HG02571 (cell line): ENCODE results near the gene SMIM14.
"Not testable (repeated sequence)": the region's sequence is repeated elsewhere in the genome, so short reads cannot be mapped to it uniquely, and the experiment has no call there.

Source experiments
- ATAC-seq: cut with Tn5 transposase; IDR thresholded peaks from one replicate; pipeline ENCODE4 v1.9.1; 2021; ENCODE audit warnings: mild to moderate bottlenecking, moderate library complexity; ENCODE audit not compliant: unreplicated experiment

The SMIM14 gene

DNA sequence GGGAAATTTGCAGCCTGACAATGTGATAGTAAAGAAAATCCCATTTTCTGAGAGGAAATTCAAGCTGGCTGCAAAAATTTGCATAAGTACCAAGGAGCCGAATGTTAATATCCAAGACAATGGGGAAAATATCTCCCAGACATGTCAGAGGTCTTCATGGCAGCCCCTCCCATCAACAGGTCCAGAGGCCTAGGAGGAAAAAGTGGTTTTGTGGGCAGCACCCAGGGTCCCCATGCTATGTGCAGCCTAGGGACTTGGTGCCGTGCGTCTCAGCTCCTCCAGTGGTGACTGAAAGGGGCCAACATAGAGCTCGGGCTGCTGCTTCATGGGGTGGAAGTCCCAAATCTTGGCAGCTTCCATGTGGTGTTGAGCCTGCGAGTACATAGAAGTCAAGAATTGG lies 105.1 kb downstream of the SMIM14 start:
- ATAC-seq, result no peak

DNA sequence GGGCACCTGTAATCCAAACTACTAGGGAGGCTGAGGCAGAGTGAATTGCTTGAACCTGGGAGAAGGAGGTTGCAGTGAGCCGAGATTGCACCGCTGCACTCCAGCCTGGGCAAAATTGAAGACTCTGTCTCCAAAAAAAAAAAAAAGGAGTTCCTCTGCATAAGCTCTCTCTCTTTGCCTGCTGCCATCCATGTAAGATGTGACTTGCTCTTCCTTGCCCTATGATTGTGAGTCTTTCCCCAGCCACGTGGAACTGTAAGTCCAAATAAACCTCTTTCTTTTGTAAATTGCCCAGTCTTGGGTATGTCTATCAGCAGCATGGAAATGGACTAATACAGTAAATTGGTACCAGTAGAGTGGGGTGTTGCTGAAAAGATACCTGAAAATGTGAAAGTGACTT lies 106.4 kb downstream of the SMIM14 start:
- ATAC-seq, result not testable (repeated sequence)

DNA sequence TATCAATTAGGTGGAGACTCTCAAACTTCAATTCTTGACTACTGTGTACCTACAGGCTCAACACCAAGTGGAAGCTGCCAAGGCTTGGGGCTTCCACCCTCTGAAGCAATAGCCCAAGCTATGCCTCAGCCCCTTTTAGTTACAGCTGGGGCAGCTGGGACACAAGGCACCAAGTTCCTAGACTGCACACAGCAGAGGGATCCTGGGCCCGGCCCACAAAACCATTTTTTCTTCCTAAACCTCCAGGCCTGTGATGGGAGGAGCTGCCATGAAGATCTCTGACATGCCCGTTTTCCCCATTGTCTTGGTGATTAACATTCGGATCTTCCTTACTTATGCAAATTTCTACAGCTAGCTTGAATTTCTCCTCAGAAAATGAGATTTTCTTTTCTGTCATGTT lies 108.0 kb downstream of the SMIM14 start:
- no peak for ATAC-seq

DNA sequence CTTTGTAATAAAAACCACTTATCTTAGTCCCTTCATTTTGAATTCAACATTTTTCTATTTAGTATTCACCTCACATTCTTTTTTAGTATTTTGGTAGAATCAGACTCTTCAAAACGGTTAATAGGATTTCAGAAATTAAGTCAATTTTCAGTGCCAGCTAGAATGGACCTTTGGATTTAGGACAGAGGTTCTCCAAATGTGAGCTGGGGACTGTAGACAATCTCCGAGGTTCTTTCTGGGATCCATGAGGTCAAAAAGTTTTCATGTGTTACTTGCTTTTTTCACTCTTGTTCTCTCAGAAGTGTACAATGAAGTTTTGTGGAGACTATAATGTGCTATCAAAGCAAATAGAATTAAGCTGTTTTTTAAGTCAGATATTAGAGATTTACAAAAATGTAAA lies 109.1 kb downstream of the SMIM14 start:
- no peak for ATAC-seq

DNA sequence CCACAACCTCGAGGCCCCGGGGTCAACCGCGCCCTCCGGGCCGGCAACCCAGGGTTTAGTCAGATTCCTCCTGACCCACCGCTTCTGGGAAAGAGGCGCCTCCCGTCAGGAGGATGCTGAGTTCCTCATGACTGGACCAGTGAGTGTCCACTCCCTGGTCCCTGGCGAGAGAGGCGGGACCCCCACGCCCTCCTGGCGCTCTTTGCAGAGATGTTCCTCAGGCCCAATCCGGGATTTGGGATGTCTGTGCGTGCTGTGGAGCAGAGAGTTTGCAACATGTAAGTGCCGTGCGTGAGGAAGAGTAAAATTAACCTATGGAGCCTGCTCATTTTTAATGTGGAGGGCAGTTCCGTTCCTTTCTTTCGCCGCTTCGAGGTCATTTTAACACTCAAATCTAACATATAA lies 110.6 kb downstream of the SMIM14 start:
- ATAC-seq, result no peak

DNA sequence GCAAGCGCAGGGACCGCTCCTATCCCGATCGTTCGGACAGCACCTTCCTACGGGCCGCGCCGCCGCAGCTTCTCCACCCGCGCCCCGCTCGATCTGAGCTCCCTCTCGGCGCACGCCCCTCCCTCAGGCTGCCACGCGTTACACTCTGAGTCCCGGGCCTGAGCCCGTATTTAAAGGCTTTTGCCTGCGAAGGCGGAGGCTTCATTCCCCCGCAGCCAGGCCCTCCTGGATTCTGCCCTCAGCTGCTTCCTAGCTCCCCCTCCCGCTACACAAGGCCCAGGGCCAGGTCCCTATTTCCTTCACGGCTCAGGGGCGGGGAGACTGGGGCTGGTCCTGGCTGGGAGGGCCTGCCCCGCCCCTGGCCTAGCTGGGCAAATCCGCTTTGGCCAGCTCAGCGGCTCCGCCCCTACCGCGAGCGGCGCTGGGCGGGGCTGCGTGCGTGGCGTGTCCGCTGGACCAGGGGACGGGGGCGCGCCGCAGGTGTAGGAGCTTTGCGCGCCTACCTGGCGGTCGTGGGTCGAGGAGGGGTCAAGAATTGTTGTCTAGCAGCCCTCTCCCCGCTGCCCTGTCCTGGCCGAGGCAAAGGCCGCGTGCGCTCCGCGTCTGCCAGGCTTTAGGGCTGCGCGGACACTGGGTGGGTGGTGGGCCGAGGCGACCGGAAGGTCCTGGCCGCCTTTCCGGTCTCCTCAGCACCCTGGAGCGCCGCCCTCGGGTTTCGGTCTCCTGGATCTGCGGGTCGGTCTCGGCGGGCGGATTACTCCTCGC lies 111.2 kb downstream of the SMIM14 start, which contains the start of gene UGDH:
UGDH (minus strand) TSS at position 144 of the 765 bp plus-strand sequence. CDS start 5,927 bp downstream, outside the sequence.
- peak; percentile 93 for ATAC-seq

DNA sequence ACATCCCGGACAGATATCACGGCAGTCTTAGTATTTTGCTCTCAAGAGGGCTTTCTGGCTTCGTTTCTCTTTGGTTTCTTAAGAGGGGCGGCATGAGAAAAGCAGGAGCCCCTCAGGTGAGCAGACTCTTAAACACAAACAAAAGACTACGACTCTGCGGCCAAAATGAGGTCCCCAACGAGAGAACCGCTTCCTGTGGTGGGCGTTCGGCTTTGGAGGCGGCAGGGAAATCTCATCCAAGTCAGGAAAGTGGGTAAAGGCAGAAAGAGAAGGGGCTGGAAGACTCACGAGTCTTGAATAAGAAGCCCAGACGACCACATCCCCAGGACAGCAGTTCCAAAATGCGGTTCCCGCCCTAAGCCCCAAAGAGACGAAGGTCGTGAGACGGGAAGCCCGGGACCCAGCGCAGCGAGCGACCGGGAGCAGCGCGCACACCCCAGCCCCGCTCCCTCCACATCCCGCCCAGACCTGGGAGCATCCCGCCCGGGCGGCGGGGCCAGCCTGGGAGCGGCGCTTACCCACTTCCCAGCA lies 111.8 kb downstream of the SMIM14 start:
- peak; percentile 17 for ATAC-seq

DNA sequence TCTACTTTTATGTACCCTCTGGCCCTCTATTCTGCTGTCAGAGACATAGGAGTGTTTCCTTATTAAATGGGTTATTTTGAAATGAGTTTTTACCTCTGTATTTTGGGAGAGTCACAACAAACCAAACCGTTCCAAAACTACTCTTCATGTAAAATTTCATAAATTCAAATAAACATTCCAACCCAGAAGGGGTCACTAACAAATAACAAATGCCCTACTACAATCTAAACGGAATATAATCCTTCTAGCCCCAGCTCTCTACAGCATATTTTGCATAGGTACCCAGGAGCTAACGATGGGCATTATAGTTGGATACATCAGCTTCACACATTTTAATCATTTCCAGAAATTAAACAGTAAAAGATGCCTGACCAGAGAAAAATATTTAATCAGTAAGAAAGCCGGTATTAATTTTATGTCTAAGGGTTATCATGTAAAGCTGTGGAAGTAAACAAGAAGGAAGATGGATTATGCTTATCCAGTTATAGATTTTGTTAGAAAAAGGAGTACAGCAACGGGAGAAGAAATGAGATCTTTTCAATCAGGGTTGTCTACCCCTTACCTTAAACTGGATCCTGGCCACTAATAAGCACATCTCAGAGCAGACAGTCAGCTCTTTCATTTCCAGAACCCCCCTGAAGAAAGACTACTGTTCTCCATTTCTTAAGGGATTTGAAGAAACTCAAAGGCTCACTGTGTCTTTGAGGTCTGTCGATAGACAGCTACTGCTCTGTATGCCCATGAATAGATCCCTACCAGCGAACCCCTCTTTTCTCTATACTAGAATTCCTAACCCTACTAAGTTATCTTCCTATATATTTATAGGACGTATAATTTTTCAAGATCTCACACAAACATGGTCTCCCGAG lies 112.6 kb downstream of the SMIM14 start:
- no peak for ATAC-seq

DNA sequence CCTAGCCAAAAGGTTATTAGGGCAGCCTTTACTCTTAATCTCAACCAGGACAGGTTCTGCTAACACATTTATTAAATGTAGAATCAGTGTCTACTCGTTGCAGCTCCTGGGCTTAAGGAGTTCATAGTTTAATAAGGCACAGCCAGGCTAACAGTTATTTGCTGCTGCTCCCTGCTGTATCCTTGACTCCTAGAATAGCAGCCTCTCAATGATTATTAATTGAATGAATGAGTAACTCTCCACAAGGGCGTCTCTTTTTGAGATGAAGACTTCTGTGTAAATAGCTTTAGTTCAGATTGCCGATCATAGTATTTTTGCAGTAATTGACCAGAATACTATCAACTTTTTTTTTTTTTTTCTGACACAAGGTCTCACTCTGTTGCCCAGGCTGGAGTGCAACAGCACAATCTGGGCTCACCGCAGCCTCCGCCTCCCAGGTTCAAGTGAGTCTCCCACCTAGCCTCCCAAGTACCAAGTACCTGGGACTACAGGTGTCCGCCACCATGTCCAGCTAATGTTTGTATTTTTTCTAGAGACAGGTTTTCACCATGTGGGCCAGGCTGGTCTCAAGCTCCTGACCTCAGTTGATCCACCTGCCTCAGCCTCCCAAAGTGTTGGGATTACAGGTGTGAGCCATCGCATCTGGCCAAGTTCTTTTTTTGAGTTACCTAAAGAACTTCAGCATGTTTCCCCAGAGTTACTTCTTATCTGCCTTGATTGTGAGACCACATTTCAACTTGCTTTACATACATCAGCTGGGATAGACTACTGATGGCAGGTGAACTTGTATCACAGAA lies 114.3 kb downstream of the SMIM14 start:
- no peak for ATAC-seq

DNA sequence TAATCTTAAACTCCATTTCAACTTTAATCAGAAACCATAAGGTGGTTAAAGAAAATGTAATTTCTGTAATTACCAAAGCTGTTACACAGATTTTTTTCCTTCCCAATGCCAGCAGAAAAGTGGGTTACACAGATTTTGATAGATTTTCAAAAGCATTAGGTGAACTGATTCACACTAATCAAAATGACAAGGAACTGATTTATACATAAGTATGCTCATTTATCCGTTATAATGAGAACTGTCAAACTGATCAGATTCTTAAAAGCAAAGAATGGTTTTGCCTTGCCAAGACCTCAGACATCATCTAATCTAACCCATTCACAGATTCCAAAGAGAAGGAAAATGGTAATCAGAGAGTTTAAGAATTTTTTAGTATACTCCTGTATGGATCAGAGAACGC lies 116.6 kb downstream of the SMIM14 start:
- ATAC-seq, result no peak

DNA sequence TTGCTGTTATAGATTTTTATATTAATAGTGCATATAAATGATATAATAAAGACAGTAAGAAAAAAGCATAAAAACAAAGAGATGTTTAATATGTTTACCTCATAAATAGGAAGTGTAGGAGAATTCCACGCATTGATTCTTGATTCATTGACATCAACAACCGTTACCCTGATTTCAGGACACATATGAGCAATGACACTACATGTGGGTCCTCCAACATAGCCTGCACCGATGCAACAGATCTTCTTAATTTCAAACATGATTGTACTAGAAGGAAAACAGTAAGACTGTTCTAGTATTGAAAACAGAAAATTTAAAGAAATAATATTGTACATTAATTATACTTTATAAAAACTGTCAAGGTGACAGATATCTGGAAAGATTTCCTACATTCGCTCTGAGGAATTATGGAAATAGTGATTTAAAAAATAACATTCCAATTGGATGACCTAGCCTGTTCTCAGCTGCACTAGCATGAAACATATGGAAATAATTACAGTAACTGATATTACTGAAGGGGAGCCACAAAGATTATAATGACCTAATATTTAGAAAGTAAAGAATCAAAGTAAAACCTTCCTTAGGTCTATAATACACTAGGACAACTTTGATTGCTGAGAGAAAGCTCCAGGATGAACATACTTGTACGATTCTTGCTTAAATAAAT lies 117.3 kb downstream of the SMIM14 start:
- ATAC-seq, result no peak

DNA sequence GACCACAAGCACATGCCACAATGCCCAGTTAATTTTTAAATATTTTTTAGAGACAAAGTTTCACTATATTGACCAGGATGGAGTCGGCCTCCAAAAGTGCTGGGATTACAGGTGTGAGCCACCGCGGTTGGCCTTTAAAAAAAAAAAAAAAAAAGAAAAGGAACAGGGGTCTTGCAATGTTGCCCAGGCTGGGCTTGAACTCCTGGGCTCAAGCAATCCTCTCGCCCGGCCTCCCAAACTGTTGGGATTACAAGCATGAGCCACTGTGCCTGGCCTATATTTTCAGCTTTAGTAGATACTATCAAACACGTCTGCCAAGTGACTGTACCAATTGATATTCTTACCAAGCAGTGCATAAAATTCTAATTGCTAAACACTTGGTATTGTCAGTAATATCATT lies 120.2 kb downstream of the SMIM14 start:
- no peak for ATAC-seq

DNA sequence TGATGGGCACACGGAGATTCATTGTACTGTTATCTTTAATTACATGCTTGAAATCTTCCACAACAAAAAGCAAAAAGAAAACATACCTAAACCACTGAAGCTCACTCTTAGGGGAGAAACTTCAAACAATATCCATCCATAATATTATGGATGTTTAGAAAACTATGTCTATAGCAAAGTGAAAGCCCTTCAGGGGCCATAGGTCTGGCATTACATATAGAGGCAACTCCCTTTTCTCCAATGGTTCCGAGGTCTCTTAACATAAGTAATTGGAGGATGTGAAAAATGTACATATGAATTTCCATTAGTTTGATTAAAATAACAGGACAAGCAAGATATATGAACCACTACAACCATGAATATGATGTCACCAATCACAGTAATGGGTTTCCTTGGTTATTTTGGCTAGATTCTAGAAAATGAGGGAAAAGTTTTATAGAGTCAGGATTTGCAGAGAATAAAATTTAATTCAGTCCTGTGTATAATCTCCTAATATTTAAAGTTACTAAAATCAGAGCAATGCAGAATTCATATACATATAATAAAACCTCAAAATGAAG lies 122.2 kb downstream of the SMIM14 start:
- no peak for ATAC-seq

DNA sequence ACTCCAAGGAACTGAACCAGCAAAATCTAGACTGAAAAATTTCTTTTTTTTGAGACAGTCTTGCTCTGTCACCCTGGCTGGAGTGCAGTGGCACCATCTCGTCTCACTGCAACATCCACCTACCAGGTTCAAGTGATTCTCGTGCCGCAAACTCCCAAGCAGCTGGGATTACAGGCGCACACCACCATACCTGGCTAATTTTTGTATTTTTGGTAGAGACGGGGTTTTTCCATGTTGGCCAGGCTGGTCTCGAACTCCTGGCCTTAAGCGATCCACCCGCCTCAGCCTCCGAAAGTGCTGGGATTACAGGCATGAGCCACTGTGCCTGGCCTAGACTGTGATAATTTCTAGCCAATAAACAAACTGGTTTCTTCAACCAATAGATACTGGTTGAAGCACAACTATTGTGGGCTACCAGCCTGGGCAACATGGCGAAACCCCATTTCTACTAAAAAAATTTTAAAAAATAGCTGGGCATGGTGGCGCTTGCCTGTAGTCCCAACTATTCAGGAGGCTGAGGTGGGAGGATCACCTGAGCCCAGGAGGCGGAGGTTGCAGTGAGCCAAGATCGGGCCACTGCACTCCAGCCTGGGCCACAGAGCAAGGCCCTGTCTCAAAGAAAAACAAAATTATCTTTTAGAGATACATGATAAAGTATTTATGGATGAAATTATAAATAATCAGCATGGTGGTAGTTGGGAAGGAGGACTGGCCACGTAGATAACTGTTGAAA lies 122.8 kb downstream of the SMIM14 start:
- ATAC-seq, result not testable (repeated sequence)

DNA sequence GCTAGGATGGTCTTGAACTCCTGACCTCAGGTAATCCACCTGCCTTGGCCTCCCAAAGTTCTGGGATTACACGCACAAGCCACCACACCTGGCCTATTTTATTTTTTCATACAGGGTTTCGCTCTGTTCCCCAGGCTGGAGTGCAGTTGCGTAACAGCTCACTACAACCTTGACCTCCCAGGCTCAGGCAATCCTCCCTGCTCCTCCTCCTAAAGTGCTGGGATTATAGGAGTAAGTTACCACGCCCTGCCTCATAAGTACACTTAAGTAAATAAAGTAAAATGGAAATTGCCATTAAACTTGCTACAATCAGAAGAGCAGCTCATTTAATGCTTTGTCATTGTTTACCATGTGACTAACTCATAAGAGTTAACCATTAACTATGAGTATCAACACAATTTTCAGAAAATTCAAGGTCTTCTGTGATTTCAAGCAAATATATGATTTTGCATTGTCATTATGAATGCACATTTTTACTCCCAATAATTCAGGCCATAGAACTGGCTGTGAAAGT lies 123.7 kb downstream of the SMIM14 start:
- ATAC-seq, result no peak

DNA sequence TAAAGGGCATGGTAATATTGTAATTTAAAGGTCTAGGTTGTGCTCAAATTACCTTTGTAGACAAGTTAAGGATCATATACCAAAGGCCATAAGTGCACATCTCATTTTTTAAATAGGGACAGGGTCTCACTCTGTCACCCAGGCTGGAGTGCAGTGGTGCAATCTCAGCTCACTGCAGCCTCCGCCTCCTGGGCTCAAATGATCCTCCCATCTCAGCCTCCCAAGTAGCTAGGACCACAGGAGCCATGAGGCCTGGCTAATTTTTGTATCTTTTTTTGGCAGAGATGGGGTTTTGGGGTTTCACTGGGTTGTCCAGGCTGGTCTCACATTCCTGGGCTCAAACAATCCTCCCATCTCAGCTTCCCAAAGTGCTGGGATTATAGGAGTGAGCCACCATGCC lies 124.4 kb downstream of the SMIM14 start:
- not testable (repeated sequence) for ATAC-seq

DNA sequence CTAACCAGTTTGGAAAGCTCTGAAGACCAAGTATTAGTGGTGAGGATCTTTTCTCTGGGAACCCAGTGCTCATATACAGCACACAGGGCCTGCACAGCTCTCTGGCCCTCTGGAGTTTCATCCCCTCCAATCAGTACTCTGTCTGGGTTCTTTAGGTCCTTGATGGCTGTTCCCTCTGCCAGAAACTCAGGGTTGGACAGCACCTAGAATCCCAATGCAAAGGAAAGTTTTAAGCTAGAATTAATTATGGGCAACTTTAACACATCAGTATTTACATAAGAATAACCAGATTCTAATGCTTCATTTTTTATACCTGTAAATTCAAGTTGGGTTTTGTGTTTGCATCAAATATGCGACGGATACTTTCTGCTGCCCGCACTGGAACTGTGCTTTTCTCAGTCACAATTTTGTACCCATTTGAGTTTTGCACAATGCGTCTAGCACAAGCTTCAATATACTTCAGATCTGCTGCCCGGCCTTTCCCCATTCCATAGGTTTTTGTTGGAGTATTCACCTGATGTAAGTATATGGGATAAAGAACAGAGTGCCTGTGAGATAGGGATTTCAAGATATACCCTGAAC lies 128.2 kb downstream of the SMIM14 start:
- no peak for ATAC-seq

DNA sequence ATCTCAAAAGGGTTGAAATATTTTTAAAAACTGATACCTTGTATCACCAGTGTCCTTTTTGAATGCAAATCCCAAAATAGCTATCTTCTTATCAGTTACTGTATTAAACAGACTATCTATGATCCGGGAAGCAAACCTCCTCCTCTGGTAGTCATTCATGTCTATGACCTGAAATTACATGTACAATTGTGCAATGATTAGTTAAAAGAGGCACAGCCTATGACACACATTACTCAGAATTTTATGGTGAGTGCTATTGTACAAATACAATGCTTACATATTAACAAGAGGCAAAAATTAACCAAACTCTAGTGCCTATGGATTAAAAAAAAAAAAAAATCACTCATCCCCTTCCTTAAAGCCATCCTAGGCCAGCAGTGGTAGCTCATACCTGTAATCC lies 133.1 kb downstream of the SMIM14 start:
- ATAC-seq, result no peak

DNA sequence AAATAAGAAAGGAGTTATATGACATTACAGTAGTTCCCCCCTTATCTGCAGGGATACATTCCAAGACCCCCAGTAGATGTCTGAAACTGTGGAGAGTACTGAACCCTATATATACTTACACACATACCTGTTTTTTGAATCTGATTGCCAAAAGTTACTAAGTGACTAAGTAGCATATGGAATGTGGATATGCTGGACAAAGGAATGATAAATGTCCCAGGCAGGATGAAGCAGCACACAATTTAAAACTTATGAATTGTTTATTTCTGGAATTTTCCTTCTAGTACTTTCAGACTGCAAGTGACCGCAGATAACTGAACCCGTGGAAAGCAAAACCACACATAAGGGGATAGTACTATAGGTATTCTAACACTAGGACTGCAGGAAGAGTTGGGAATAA lies 134.1 kb downstream of the SMIM14 start:
- no peak for ATAC-seq
